DMS114 treated with DMSO at 0.1 percent for 48 hours (cell line): ENCODE data around the gene FDX1.
A peak's percentile ranks its signal among the peaks of the same experiment; 100 is the strongest.
"Not testable (repeated sequence)": the region's sequence is repeated elsewhere in the genome, so short reads cannot be mapped to it uniquely, and the experiment has no call there.

Source experiments
- DNase-seq: peaks from one replicate; lab custom pipeline; 2025; ENCODE audit not compliant: unreplicated experiment; lab: John Stamatoyannopoulos, UW

FDX1 gene

GRCh38 chr11:110429731-110430266, at the start of gene FDX1:
FDX1 (plus strand) TSS chr11:110429948; CDS start chr11:110430121, 173 bp downstream.
- DNase-seq = peak; percentile 37

GRCh38 chr11:110380836-110381622, 48.7 kb upstream of the FDX1 start:
- no peak for DNase-seq

- not testable (repeated sequence) for DNase-seq
These were observed 41.5 kb upstream of the FDX1 start for GRCh38 chr11:110388231-110388630.

GRCh38 chr11:110389965-110390364, 39.8 kb upstream of the FDX1 start:
- no peak for DNase-seq

GRCh38 chr11:110392056-110392455, 37.7 kb upstream of the FDX1 start:
- DNase-seq = no peak

- not testable (repeated sequence) for DNase-seq
These were observed 32.0 kb upstream of the FDX1 start for GRCh38 chr11:110397668-110398286.

GRCh38 chr11:110403585-110403984, 26.2 kb upstream of the FDX1 start:
- not testable (repeated sequence) for DNase-seq

GRCh38 chr11:110405636-110406035, 24.1 kb upstream of the FDX1 start:
- not testable (repeated sequence) for DNase-seq

GRCh38 chr11:110407315-110407714, 22.4 kb upstream of the FDX1 start:
- no peak for DNase-seq

GRCh38 chr11:110409174-110409573, 20.6 kb upstream of the FDX1 start:
- DNase-seq = no peak

GRCh38 chr11:110410651-110411050, 19.1 kb upstream of the FDX1 start:
- no peak for DNase-seq

GRCh38 chr11:110415081-110415480, 14.7 kb upstream of the FDX1 start:
- no peak for DNase-seq

- not testable (repeated sequence) for DNase-seq
These were observed 8.1 kb upstream of the FDX1 start for GRCh38 chr11:110421658-110422057.

GRCh38 chr11:110422306-110422905, 7.3 kb upstream of the FDX1 start:
- DNase-seq = no peak

GRCh38 chr11:110424775-110425444, 4.8 kb upstream of the FDX1 start:
- no peak for DNase-seq

GRCh38 chr11:110425751-110426545, 3.8 kb upstream of the FDX1 start:
- DNase-seq = no peak

- no peak for DNase-seq
These were observed 1.7 kb upstream of the FDX1 start for GRCh38 chr11:110428040-110428439.

GRCh38 chr11:110428956-110429730, 605 bp upstream of the FDX1 start:
- no peak for DNase-seq

GRCh38 chr11:110430267-110431050, 711 bp downstream of the FDX1 start:
- no peak for DNase-seq
